WTC11 (cell line): ENCODE measurements around the gene SLC18A2.

Experiments used
- AFF4 ChIP-seq: sonication (generic); formaldehyde crosslinking; IDR thresholded peaks from 2 replicates; pipeline ENCODE4 v1.8.1; 2023; ENCODE audit warnings: mild to moderate bottlenecking, missing genetic modification reagents, borderline replicate concordance
- ATF2 ChIP-seq: sonication (generic); formaldehyde crosslinking; IDR thresholded peaks from 2 replicates; pipeline ENCODE4 v1.8.1; 2022; ENCODE audit warnings: low read depth, missing genetic modification reagents, borderline replicate concordance
- ATF6 ChIP-seq: sonication (generic); formaldehyde crosslinking; IDR thresholded peaks from 2 replicates; pipeline ENCODE4 v1.8.1; 2023; ENCODE audit warnings: mild to moderate bottlenecking, missing genetic modification reagents
- CREM ChIP-seq: sonication (generic); formaldehyde crosslinking; IDR thresholded peaks from 2 replicates; pipeline ENCODE4 v1.8.1; 2022; ENCODE audit warnings: mild to moderate bottlenecking, missing genetic modification reagents, moderate library complexity
- CTCF ChIP-seq: fragments of 200-600 bp; IDR thresholded peaks from 2 replicates; pipeline ENCODE4 v1.8.0; 2022; ENCODE audit warnings: antibody characterized with exemption
- E2F1 ChIP-seq: sonication (generic); formaldehyde crosslinking; IDR thresholded peaks from 2 replicates; pipeline ENCODE4 v1.8.0; 2022; ENCODE audit warnings: mild to moderate bottlenecking, missing genetic modification reagents
- FOXJ3 ChIP-seq: sonication (generic); formaldehyde crosslinking; IDR thresholded peaks from 2 replicates; pipeline ENCODE4 v1.9.0; 2021; ENCODE audit warnings: missing genetic modification reagents, mild to moderate bottlenecking, borderline replicate concordance
- MAX ChIP-seq: sonication (generic); formaldehyde crosslinking; IDR thresholded peaks from 2 replicates; pipeline ENCODE4 v1.8.0; 2022; ENCODE audit warnings: mild to moderate bottlenecking, missing genetic modification reagents
- PREB ChIP-seq: sonication (generic); formaldehyde crosslinking; IDR thresholded peaks from 2 replicates; pipeline ENCODE4 v1.8.1; 2022; ENCODE audit warnings: mild to moderate bottlenecking, missing genetic modification reagents, moderate library complexity, borderline replicate concordance
- RELA ChIP-seq: sonication (generic); formaldehyde crosslinking; IDR thresholded peaks from 2 replicates; pipeline ENCODE4 v1.8.1; 2022; ENCODE audit warnings: missing genetic modification reagents, mild to moderate bottlenecking, borderline replicate concordance
- ZNF121 ChIP-seq: sonication (generic); formaldehyde crosslinking; IDR thresholded peaks from 2 replicates; pipeline ENCODE4 v1.8.0; 2023; ENCODE audit warnings: missing genetic modification reagents
- ZNF416 ChIP-seq: fragments of 250-450 bp; sonication (Bioruptor Pico); IDR thresholded peaks from 2 replicates; pipeline ENCODE4 v1.9.0; 2021; ENCODE audit warnings: mild to moderate bottlenecking, inconsistent platforms
- ZSCAN18 ChIP-seq: fragments of 250-450 bp; sonication (Bioruptor Pico); IDR thresholded peaks from 2 replicates; pipeline ENCODE4 v2.1.2; 2022; ENCODE audit warnings: mild to moderate bottlenecking, moderate library complexity

GRCh38 chr10:117274509-117274908 is 33.6 kb downstream of the SLC18A2 start:
- TF ChIP-seq PREB (no peak), E2F1 (CRISPR knock-in tag) (no peak), ATF6 (CRISPR knock-in tag) (no peak), MAX (no peak), CTCF (no peak), FOXJ3 (CRISPR knock-in tag) (no peak), ZSCAN18 (CRISPR knock-in tag) (no peak), ZNF416 (CRISPR knock-in tag) (no peak), ATF2 (CRISPR knock-in tag) (no peak), RELA (no peak), AFF4 (CRISPR knock-in tag) (no peak), ZNF121 (CRISPR knock-in tag) (no peak), CREM (CRISPR knock-in tag) (no peak)
